Tibial nerve (tissue), 4 donors: ENCODE results near the gene RPF1. TPM values are rescaled to one million over a fixed set of nuclear protein-coding genes. Genes with fewer than 3 reads are reported as not detected.

ENCODE experiments used
- DNase-seq, 2 donors: peaks; one replicate each; pipeline ENCODE4 v3.0.0-alpha.2; 2019; ENCODE audit warnings: low spot score in 2 of 2
- H3K27ac ChIP-seq, 4 donors: fragments of 200-600 bp; sonication (generic) in 3 of 4; one replicate each; pipeline ENCODE4 v1.5.1; 2017 to 2019; ENCODE audit warnings: mild to moderate bottlenecking in 1 of 4
- H3K27me3 ChIP-seq, 2 donors: fragments of 200-600 bp; sonication (generic) in 1 of 2; one replicate each; pipeline versions ENCODE4 v1.5.1 to v1.6.0; 2017 to 2019
- H3K36me3 ChIP-seq, 3 donors: fragments of 200-600 bp; sonication (generic); one replicate each; pipeline ENCODE4 v1.5.1; 2018 to 2019
- H3K4me1 ChIP-seq, 4 donors: fragments of 200-600 bp; sonication (generic) in 3 of 4; one replicate each; pipeline ENCODE4 v1.5.1; 2017 to 2019
- H3K4me3 ChIP-seq, 4 donors: fragments of 200-600 bp; sonication (generic) in 3 of 4; one replicate each; pipeline ENCODE4 v1.5.1; 2017 to 2019; ENCODE audit warnings: mild to moderate bottlenecking in 1 of 4, moderate library complexity in 1 of 4
- H3K9me3 ChIP-seq, 4 donors: fragments of 200-600 bp; sonication (generic) in 3 of 4; one replicate each; pipeline ENCODE4 v1.5.1; 2017 to 2019
- EP300 ChIP-seq, 2 donors: sonication (generic); formaldehyde crosslinking; IDR thresholded peaks; one replicate each; pipeline ENCODE4 v1.6.1; 2017; ENCODE audit warnings: antibody characterized with exemption in 2 of 2, mild to moderate bottlenecking in 1 of 2
- POLR2A ChIP-seq, 2 donors: fragments of 450-650 bp; IDR thresholded peaks; one replicate each; pipeline ENCODE4 v1.6.1; 2017; ENCODE audit warnings: antibody characterized with exemption in 2 of 2, mild to moderate bottlenecking in 2 of 2, moderate library complexity in 2 of 2
- WGBS, 2 donors: methylation state at CpG; one replicate each; pipeline ENCODE4 v1.1.5; 2018; 5-methylcytosine and 5-hydroxymethylcytosine counted together
- total RNA-seq, 4 donors: library from RNA; depleted of rRNA; stranded (reverse); fragments of >200 nt; gene quantifications; one replicate each; pipeline ENCODE4 v1.1.0, GENCODE V29; 2016
- TF ChIP-seq, protein P1 (sequence below), 5 experiments: fragments of 200-600 bp in 3 of 5; fragments of 450-650 bp in 2 of 5; sonication (generic) in 3 of 5; IDR thresholded peaks; one replicate each; pipeline ENCODE4 v1.5.1; 2016 to 2019; ENCODE audit warnings: antibody characterized with exemption in 5 of 5, mild to moderate bottlenecking in 3 of 5, moderate library complexity in 2 of 5

The RPF1 gene
- total RNA-seq, 4 donors from 2014 or later = 18.4 to 37.5 (median 26.3) TPM

- no peak overlapping the region for H3K27ac ChIP-seq
- H3K9me3 ChIP-seq = no peaks in the 10 kb centered on the region
- TF ChIP-seq EP300 (IDR thresholded peaks at IDR 0.05) (no peak), POLR2A (IDR thresholded peaks at IDR 0.05) (no peak)
- TF ChIP-seq, protein P1, sequence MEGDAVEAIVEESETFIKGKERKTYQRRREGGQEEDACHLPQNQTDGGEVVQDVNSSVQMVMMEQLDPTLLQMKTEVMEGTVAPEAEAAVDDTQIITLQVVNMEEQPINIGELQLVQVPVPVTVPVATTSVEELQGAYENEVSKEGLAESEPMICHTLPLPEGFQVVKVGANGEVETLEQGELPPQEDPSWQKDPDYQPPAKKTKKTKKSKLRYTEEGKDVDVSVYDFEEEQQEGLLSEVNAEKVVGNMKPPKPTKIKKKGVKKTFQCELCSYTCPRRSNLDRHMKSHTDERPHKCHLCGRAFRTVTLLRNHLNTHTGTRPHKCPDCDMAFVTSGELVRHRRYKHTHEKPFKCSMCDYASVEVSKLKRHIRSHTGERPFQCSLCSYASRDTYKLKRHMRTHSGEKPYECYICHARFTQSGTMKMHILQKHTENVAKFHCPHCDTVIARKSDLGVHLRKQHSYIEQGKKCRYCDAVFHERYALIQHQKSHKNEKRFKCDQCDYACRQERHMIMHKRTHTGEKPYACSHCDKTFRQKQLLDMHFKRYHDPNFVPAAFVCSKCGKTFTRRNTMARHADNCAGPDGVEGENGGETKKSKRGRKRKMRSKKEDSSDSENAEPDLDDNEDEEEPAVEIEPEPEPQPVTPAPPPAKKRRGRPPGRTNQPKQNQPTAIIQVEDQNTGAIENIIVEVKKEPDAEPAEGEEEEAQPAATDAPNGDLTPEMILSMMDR (IDR thresholded peaks at IDR 0.05) = no peak
- H3K27me3 ChIP-seq = no peaks in the 10 kb centered on the region
- DNase-seq = no peak
- H3K4me3 ChIP-seq = no peak overlapping the region
- peaks cover 0 to 40% (median 0%) of the 10 kb centered on the region in 3 donors for H3K36me3 ChIP-seq
- no peaks in the 10 kb centered on the region for H3K4me1 ChIP-seq
These were observed 59.5 kb downstream of the RPF1 start for GRCh38 chr1:84538599-84538998.

DNA sequence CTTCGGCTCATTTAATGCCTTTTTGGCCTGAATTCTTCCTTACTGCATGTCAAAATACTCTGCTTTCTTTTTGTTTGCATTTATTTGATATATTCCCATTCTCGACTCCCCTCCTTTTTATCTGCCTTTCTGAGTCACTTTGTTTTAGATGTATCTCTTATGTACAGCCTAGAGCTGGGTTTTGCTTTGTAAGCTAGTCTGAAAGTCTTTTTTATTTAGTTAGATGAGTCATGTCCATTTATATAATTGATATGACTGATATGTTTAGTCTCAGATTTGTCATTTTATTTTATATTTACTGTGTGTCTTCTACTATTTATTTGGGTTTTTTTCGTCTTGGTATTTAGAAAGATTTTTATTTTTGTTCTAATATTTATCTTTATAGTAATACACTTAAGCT lies 60.9 kb downstream of the RPF1 start:
- H3K4me1 ChIP-seq = no peaks in the 10 kb centered on the region

GRCh38 chr1:84540759-84541158 lies 61.7 kb downstream of the RPF1 start:
- no peaks in the 10 kb centered on the region for H3K9me3 ChIP-seq
- TF ChIP-seq POLR2A (IDR thresholded peaks at IDR 0.05) = no peak
- no peak for TF ChIP-seq EP300 (IDR thresholded peaks at IDR 0.05)
- TF ChIP-seq, protein P1 (IDR thresholded peaks at IDR 0.05) = no peak
- no peaks in the 10 kb centered on the region for H3K4me1 ChIP-seq
- peaks cover 0 to 40% (median 0%) of the 10 kb centered on the region in 3 donors for H3K36me3 ChIP-seq
- H3K27me3 ChIP-seq = no peaks in the 10 kb centered on the region
- DNase-seq = no peak
- WGBS, 2 donors = 29 to 50% methylated on average over 1 of the region's 1 CpG
- no peak overlapping the region for H3K4me3 ChIP-seq
- H3K27ac ChIP-seq = no peak overlapping the region

More for the DNA sequence above, 60.9 kb downstream of the RPF1 start:
- TF ChIP-seq POLR2A (IDR thresholded peaks at IDR 0.05) (no peak), EP300 (IDR thresholded peaks at IDR 0.05) (no peak)
- TF ChIP-seq, protein P1 (IDR thresholded peaks at IDR 0.05) = no peak
- 84 to 89% methylated on average over 3 of the region's 3 CpGs for WGBS, 2 donors
- H3K4me3 ChIP-seq = no peak overlapping the region
- no peak overlapping the region for H3K27ac ChIP-seq
- H3K36me3 ChIP-seq = peaks cover 0 to 40% (median 0%) of the 10 kb centered on the region in 3 donors
- no peak for DNase-seq
- no peaks in the 10 kb centered on the region for H3K27me3 ChIP-seq
- no peaks in the 10 kb centered on the region for H3K9me3 ChIP-seq

- Histone ChIP-seq H3K9me3 (no peaks in the 10 kb centered on the region), H3K4me3 (no peak overlapping the region), H3K27me3 (no peaks in the 10 kb centered on the region), H3K27ac (no peak overlapping the region), H3K4me1 (no peaks in the 10 kb centered on the region), H3K36me3 (peaks cover 0 to 34% (median 0%) of the 10 kb centered on the region in 3 donors)
- TF ChIP-seq POLR2A (IDR thresholded peaks at IDR 0.05) (no peak), EP300 (IDR thresholded peaks at IDR 0.05) (no peak)
- TF ChIP-seq, protein P1 (IDR thresholded peaks at IDR 0.05) = no peak
- WGBS, 2 donors = 94% methylated on average over 4 of the region's 4 CpGs
- DNase-seq = no peak
These were observed 62.6 kb downstream of the RPF1 start for GRCh38 chr1:84541679-84542078.

Other genes with a start within 250 kb of the RPF1 start
- gene SAMD13, start 177.6 kb upstream of the RPF1 start, total RNA-seq = 1 to 10 TPM in 2 of 4 donors, not detected in 2; 1.0 to 1.5 TPM
- not detected for gene DNASE2B, start 80.8 kb upstream of the RPF1 start, total RNA-seq
- under 1 TPM in 1 of 4 donors, not detected in 3; 0.22 TPM for gene SPATA1, start 27.1 kb downstream of the RPF1 start, total RNA-seq
- gene GNG5, start 27.3 kb downstream of the RPF1 start, total RNA-seq = 10 to 100 TPM; 39.8 to 76.9 (median 54.8) TPM
- 10 to 100 TPM; 12.9 to 18.4 (median 15.7) TPM for gene CTBS, start 95.2 kb downstream of the RPF1 start, total RNA-seq
- 1 to 10 TPM; 3.6 to 5.5 (median 4.8) TPM for gene SSX2IP, start 211.2 kb downstream of the RPF1 start, total RNA-seq